Nephron (organoid): ENCODE results near the gene U2SURP.
A peak's percentile ranks its signal among the peaks of the same experiment; 100 is the strongest.

ENCODE experiments used
- H3K27ac Mint-ChIP-seq, 3 experiments: 2 replicates each; pipeline ENCODE4 v1.8.0; 2020; ENCODE audit warnings: mixed read lengths in 3 of 3, mild to moderate bottlenecking in 2 of 3, moderate library complexity in 1 of 3
- H3K27me3 Mint-ChIP-seq: 2 replicates; pipeline ENCODE4 v1.8.0; 2021; ENCODE audit warnings: low read depth, mild to moderate bottlenecking, moderate library complexity, mixed read lengths
- H3K36me3 Mint-ChIP-seq: 2 replicates; pipeline ENCODE4 v1.8.0; 2020; ENCODE audit warnings: low read depth, mixed read lengths
- H3K4me1 Mint-ChIP-seq: 2 replicates; pipeline ENCODE4 v1.8.0; 2020; ENCODE audit warnings: mixed read lengths
- H3K4me3 Mint-ChIP-seq, 3 experiments: 2 replicates each; pipeline ENCODE4 v1.8.0; 2020; ENCODE audit warnings: mild to moderate bottlenecking in 3 of 3, mixed read lengths in 3 of 3, moderate library complexity in 2 of 3
- H3K9me3 Mint-ChIP-seq: 2 replicates; pipeline ENCODE4 v1.8.0; 2020; ENCODE audit warnings: mixed read lengths
- TF ChIP-seq, protein P1 (sequence below), 3 experiments: fragments of 200-600 bp; sonication (generic); IDR thresholded peaks; one replicate each; pipeline ENCODE4 v1.5.0; 2021; ENCODE audit warnings: antibody characterized with exemption in 3 of 3; ENCODE audit not compliant: unreplicated experiment in 3 of 3

The U2SURP gene

DNA sequence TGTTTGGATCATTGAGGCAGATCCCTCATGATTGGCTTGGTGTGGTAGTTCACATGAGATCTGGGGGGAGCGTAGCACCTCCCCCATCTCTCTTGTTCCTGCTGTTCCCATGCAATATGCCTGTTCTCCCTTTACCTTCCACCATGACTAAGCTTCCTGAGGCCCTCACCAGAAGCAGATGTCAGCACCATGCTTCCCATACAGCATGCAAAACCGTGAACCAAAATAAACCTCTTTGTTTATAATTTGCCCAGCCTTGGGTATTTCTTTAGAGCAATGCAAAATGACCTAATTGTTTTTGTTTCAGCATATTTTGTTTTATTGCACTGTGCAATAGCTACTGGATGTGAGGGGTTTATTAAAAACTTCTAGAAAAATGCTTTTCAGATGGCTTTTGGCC lies 61.6 kb downstream of the U2SURP start:
- H3K4me3 Mint-ChIP-seq, result no peak overlapping the region
- peak overlapping the region in 1 of 3 experiments; percentile 58 for H3K27ac Mint-ChIP-seq
- TF ChIP-seq, protein P1, sequence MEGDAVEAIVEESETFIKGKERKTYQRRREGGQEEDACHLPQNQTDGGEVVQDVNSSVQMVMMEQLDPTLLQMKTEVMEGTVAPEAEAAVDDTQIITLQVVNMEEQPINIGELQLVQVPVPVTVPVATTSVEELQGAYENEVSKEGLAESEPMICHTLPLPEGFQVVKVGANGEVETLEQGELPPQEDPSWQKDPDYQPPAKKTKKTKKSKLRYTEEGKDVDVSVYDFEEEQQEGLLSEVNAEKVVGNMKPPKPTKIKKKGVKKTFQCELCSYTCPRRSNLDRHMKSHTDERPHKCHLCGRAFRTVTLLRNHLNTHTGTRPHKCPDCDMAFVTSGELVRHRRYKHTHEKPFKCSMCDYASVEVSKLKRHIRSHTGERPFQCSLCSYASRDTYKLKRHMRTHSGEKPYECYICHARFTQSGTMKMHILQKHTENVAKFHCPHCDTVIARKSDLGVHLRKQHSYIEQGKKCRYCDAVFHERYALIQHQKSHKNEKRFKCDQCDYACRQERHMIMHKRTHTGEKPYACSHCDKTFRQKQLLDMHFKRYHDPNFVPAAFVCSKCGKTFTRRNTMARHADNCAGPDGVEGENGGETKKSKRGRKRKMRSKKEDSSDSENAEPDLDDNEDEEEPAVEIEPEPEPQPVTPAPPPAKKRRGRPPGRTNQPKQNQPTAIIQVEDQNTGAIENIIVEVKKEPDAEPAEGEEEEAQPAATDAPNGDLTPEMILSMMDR (IDR thresholded peaks at IDR 0.05; ENCODE audit: unreplicated experiment in 3 of 3), result no peak
- no peaks in the 10 kb centered on the region for H3K27me3 Mint-ChIP-seq
- peaks cover 13% of the 10 kb centered on the region for H3K4me1 Mint-ChIP-seq
- H3K36me3 Mint-ChIP-seq, result peaks cover 30% of the 10 kb centered on the region
- H3K9me3 Mint-ChIP-seq, result no peaks in the 10 kb centered on the region

DNA sequence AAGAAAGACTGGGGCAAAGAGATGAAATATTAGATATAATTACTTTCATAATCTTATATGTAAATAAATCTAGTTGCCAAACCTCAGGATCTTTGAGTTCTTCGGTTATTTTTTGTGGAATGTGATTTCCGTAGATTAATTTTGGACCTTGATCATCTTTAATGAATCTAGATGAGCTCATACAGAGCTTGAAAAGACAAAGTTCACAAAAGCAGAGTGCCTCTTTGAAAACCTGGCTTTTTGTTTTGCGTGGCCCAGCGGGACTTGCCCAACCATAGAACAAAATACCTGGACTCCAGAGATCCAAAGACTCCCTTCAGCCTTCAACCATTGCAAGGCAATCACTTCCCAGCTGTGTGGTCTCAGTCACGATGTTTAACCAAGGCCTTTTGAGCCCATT lies 63.4 kb downstream of the U2SURP start:
- H3K4me1 Mint-ChIP-seq, result peaks cover 13% of the 10 kb centered on the region
- no peak overlapping the region for H3K4me3 Mint-ChIP-seq
- no peaks in the 10 kb centered on the region for H3K9me3 Mint-ChIP-seq
- no peak overlapping the region for H3K27ac Mint-ChIP-seq
- TF ChIP-seq, protein P1 (IDR thresholded peaks at IDR 0.05; ENCODE audit: unreplicated experiment in 3 of 3), result no peak
- peaks cover 21% of the 10 kb centered on the region for H3K36me3 Mint-ChIP-seq
- H3K27me3 Mint-ChIP-seq, result no peaks in the 10 kb centered on the region

DNA sequence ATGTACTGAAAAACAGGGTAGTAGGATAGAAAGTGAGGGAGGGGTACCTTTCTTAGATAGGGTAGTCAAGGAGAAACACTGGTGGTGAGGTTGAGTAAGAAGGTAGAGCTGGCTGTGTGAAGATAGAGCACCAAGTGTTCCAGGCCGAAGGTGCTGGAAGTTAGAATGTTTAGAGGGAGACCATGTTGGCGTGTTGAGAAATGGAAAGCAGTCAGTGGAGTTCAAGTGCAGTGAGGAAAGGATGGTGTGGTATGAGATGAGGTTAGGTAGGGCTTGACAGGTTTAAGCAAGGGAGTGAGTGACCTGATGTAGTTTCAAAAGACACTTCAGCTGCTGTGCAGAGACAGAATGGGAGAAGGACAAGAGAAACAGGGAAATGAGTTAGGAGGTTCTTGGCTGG lies 64.0 kb downstream of the U2SURP start:
- Mint-ChIP-seq H3K27ac (peak overlapping the region in 1 of 3 experiments; percentile 2), H3K4me1 (peaks cover 13% of the 10 kb centered on the region), H3K9me3 (no peaks in the 10 kb centered on the region), H3K4me3 (no peak overlapping the region), H3K27me3 (no peaks in the 10 kb centered on the region), H3K36me3 (peaks cover 16% of the 10 kb centered on the region)
- TF ChIP-seq, protein P1 (IDR thresholded peaks at IDR 0.05; ENCODE audit: unreplicated experiment in 3 of 3), result no peak

DNA sequence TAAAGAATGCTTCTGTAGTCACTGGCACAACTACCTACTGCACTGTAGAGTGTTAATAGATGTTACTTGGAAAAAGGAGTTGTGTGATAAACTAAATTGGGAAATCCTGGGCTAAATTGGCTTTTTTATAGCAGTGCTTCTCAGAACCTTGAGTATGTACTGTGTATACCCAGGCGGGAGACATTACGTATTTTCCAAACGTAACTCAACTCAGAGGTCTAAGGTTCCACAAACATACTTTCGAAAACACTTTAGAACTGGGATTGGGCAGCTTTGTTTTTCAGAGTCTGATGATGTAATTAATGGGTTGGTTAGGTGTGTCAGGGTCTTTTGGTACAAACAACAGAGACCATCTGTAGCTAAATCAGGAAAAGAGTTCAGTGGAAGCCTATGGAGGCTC lies 64.7 kb downstream of the U2SURP start:
- Mint-ChIP-seq H3K27me3 (no peaks in the 10 kb centered on the region), H3K27ac (peak overlapping the region in 1 of 3 experiments; percentile 60)
- TF ChIP-seq, protein P1 (IDR thresholded peaks at IDR 0.05; ENCODE audit: unreplicated experiment in 3 of 3), result no peak

DNA sequence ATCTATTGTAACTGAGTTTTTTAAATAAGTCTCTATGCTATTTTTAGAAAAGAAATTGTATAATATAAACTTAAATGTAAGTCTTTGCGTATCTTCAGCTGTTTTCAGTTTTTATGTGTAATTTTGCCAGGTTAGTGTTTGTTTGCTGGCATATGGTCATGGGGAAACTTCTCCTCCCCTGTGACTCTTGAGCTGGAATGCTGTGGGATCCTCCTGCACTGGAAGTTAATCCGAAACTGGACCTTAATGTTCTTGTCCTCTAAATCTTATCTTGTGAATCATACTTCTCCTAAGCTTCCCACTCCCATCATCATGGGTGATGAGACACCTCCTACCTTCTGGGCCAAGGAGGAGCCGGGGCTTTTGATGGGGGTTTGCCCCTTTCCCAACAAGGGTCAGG lies 65.8 kb downstream of the U2SURP start:
- TF ChIP-seq, protein P1 (IDR thresholded peaks at IDR 0.05; ENCODE audit: unreplicated experiment in 3 of 3), result no peak

More for the DNA sequence above, 64.7 kb downstream of the U2SURP start:
- H3K36me3 Mint-ChIP-seq, result peaks cover 12% of the 10 kb centered on the region
- no peak overlapping the region for H3K4me3 Mint-ChIP-seq
- no peaks in the 10 kb centered on the region for H3K9me3 Mint-ChIP-seq
- peaks cover 13% of the 10 kb centered on the region for H3K4me1 Mint-ChIP-seq

DNA sequence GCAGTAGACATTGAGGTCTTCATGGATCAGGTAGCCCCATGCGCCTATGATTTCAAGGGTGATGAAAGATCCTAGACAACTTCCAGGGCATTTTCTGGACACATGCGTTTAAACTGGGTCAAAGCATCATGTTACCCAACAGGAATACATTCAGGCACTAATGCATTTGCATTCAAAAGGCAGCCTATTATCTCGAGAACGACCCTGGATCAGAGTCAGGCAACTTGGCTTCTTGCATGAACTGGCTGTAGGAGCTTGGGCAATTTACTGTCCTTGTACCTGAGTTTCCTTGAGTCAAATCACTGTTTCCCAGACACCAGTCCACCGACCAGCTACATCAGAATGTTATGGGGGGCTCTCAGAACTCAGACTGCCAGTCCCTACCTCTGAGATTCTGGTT lies 66.7 kb downstream of the U2SURP start:
- Mint-ChIP-seq H3K36me3 (no peaks in the 10 kb centered on the region), H3K27me3 (peaks cover 5% of the 10 kb centered on the region), H3K9me3 (no peaks in the 10 kb centered on the region), H3K4me3 (no peak overlapping the region), H3K27ac (peak overlapping the region in 1 of 3 experiments; percentile 44), H3K4me1 (peaks cover 13% of the 10 kb centered on the region)
- TF ChIP-seq, protein P1 (IDR thresholded peaks at IDR 0.05; ENCODE audit: unreplicated experiment in 3 of 3), result no peak

More for the DNA sequence above, 65.8 kb downstream of the U2SURP start:
- H3K9me3 Mint-ChIP-seq, result no peaks in the 10 kb centered on the region
- H3K4me3 Mint-ChIP-seq, result no peak overlapping the region
- H3K27me3 Mint-ChIP-seq, result peaks cover 2% of the 10 kb centered on the region
- peaks cover 13% of the 10 kb centered on the region for H3K4me1 Mint-ChIP-seq
- H3K36me3 Mint-ChIP-seq, result peaks cover 4% of the 10 kb centered on the region
- H3K27ac Mint-ChIP-seq, result peak overlapping the region; percentile 15 to 44 (median 16)
